ENCODE results near the gene CDK5.

GRCh38 chr7:151033864-151034249 is 23.8 kb downstream of the CDK5 start:
- no peak for TF ChIP-seq CTCF (IDR thresholded peaks at IDR 0.05; ENCODE audit: insufficient read depth, low read depth, low read length)
- no peak for TF ChIP-seq EZH2 (IDR thresholded peaks at IDR 0.05; ENCODE audit: insufficient read depth, low read length)
